Peyer's patch (tissue), 4 donors: ENCODE data around the gene HCFC1R1. TPM values are rescaled to one million over a fixed set of nuclear protein-coding genes. Genes with fewer than 3 reads are reported as not detected.

ENCODE experiments used
- DNase-seq, 3 donors: peaks; one replicate each; pipeline ENCODE4 v3.0.0-alpha.2; 2017 to 2019
- H3K27ac ChIP-seq, 4 donors: fragments of 200-600 bp; sonication (generic); one replicate each; pipeline ENCODE4 v1.5.1; 2016 to 2019
- H3K27me3 ChIP-seq, 2 donors: fragments of 200-600 bp; sonication (generic); one replicate each; pipeline ENCODE4 v1.5.1; 2019
- H3K36me3 ChIP-seq, 3 donors: fragments of 200-600 bp; sonication (generic); one replicate each; pipeline ENCODE4 v1.5.1; 2016 to 2019
- H3K4me1 ChIP-seq, 4 donors: fragments of 200-600 bp; sonication (generic); one replicate each; pipeline ENCODE4 v1.5.1; 2016 to 2019
- H3K4me3 ChIP-seq, 4 donors: fragments of 200-600 bp; sonication (generic); 1 replicate in 3 of 4; 2 replicates in 1 of 4; pipeline ENCODE4 v1.5.1; 2016 to 2019; ENCODE audit warnings: mild to moderate bottlenecking in 1 of 4
- H3K9me3 ChIP-seq, 4 donors: fragments of 200-600 bp; sonication (generic); one replicate each; pipeline ENCODE4 v1.5.1; 2016 to 2019; ENCODE audit warnings: mild to moderate bottlenecking in 1 of 4
- POLR2A ChIP-seq, 2 donors: fragments of 450-650 bp; IDR thresholded peaks; one replicate each; pipeline ENCODE4 v1.5.1; 2017; ENCODE audit warnings: antibody characterized with exemption in 2 of 2, mild to moderate bottlenecking in 2 of 2, moderate library complexity in 2 of 2
- total RNA-seq, 4 donors: library from RNA; depleted of rRNA; stranded (reverse); fragments of >200 nt; gene quantifications; one replicate each; pipeline ENCODE4 v1.1.0, GENCODE V29; 2016
- TF ChIP-seq, protein P1 (sequence below), 6 experiments: fragments of 450-650 bp in 4 of 6; fragments of 200-600 bp in 2 of 6; sonication (generic) in 1 of 6; IDR thresholded peaks; one replicate each; pipeline ENCODE4 v1.5.1; 2017 to 2019; ENCODE audit warnings: antibody characterized with exemption in 6 of 6, mild to moderate bottlenecking in 3 of 6, moderate library complexity in 1 of 6

Gene HCFC1R1
- total RNA-seq, 4 donors from 2014 or later: 14.0 to 38.0 (median 34.1) TPM

DNA sequence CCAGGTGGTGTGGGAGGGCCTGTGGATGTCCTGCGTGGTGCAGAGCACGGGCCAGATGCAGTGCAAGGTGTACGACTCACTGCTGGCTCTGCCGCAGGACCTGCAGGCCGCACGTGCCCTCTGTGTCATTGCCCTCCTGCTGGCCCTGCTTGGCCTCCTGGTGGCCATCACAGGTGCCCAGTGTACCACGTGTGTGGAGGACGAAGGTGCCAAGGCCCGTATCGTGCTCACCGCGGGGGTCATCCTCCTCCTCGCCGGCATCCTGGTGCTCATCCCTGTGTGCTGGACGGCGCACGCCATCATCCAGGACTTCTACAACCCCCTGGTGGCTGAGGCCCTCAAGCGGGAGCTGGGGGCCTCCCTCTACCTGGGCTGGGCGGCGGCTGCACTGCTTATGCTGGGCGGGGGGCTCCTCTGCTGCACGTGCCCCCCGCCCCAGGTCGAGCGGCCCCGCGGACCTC lies 10.2 kb downstream of the HCFC1R1 start:
- DNase-seq: no peak
- Histone ChIP-seq H3K27me3 (no peaks in the 10 kb centered on the region), H3K36me3 (no peaks in the 10 kb centered on the region), H3K4me3 (no peak overlapping the region), H3K9me3 (no peaks in the 10 kb centered on the region), H3K27ac (no peak overlapping the region), H3K4me1 (peaks cover 0 to 6% (median 1%) of the 10 kb centered on the region in 4 donors)
- TF ChIP-seq POLR2A (IDR thresholded peaks at IDR 0.05): no peak
- TF ChIP-seq, protein P1, sequence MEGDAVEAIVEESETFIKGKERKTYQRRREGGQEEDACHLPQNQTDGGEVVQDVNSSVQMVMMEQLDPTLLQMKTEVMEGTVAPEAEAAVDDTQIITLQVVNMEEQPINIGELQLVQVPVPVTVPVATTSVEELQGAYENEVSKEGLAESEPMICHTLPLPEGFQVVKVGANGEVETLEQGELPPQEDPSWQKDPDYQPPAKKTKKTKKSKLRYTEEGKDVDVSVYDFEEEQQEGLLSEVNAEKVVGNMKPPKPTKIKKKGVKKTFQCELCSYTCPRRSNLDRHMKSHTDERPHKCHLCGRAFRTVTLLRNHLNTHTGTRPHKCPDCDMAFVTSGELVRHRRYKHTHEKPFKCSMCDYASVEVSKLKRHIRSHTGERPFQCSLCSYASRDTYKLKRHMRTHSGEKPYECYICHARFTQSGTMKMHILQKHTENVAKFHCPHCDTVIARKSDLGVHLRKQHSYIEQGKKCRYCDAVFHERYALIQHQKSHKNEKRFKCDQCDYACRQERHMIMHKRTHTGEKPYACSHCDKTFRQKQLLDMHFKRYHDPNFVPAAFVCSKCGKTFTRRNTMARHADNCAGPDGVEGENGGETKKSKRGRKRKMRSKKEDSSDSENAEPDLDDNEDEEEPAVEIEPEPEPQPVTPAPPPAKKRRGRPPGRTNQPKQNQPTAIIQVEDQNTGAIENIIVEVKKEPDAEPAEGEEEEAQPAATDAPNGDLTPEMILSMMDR (IDR thresholded peaks at IDR 0.05): no peak

DNA sequence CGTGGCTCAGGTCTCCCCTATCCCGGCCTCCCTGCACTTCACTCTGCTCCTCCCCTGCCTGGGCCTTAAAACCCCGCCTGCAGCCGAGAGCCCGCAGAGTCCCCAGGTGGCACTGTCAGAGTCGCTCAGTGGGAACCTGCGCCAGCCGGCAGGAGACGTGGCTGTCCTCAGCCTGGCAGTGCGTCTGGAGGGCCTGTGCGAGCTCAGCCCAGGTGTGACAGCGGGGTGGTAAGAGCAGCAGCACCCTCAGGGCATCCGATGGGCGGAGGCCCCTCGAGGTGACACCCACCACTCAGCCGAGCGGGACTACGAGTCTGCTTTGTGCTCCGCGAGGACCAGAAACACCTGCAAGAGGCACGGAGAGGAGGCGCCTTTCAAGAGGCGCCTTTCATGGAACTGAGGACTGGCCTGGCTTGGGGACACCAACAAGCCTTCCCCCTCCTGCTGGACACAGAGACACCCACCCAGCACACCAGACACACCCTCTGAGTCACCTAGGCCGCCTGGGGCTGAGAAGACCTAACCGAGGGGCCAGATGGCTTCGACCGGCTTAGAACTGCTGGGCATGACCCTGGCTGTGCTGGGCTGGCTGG lies 10.8 kb downstream of the HCFC1R1 start, which contains the start of gene CLDN9:
CLDN9 (plus strand) TSS at position 96 of the 593 bp plus-strand sequence; CDS start at position 536, 440 bp downstream.
- H3K4me3 ChIP-seq: no peak within 1 kb of the TSS
- DNase-seq: peak in 2 of 3 donors; percentile 62 to 69
- H3K4me1 ChIP-seq: peaks cover 3 to 10% (median 7%) of the 10 kb centered on the region in 4 donors
- no peaks in the 10 kb centered on the region for H3K36me3 ChIP-seq
- H3K27me3 ChIP-seq: no peaks in the 10 kb centered on the region
- H3K27ac ChIP-seq: no peak within 1 kb of the TSS
- peak in 1 of 2 donors; percentile 37 for TF ChIP-seq POLR2A (IDR thresholded peaks at IDR 0.05)
- TF ChIP-seq, protein P1 (IDR thresholded peaks at IDR 0.05): peak in 1 of 6 experiments; percentile 4
- H3K9me3 ChIP-seq: no peaks in the 10 kb centered on the region

DNA sequence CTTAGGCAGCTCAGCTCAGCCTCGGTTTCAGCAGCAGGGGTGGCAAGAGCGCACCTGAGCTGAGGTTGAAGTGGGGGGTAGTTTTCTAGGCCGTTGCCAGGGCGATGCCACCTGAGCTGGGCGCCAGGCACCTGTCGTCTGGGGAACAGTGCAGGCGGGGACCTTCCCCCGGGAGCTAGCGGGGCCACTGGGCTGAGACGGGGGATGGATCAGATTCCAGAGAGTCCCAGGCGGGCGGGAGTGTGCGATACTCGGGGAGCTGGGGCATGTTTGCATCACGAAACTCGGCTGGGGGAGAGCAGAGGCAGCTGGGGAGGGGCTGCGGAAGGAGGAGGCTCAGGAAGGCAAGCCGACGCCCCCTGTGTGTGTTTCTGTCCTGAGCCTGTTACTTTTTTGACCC lies 11.5 kb downstream of the HCFC1R1 start:
- DNase-seq: no peak
- Histone ChIP-seq H3K9me3 (no peaks in the 10 kb centered on the region), H3K36me3 (no peaks in the 10 kb centered on the region), H3K4me1 (peaks cover 8 to 17% (median 11%) of the 10 kb centered on the region in 4 donors), H3K27ac (no peak overlapping the region), H3K4me3 (no peak overlapping the region), H3K27me3 (no peaks in the 10 kb centered on the region)
- TF ChIP-seq, protein P1 (IDR thresholded peaks at IDR 0.05): no peak
- TF ChIP-seq POLR2A (IDR thresholded peaks at IDR 0.05): no peak

DNA sequence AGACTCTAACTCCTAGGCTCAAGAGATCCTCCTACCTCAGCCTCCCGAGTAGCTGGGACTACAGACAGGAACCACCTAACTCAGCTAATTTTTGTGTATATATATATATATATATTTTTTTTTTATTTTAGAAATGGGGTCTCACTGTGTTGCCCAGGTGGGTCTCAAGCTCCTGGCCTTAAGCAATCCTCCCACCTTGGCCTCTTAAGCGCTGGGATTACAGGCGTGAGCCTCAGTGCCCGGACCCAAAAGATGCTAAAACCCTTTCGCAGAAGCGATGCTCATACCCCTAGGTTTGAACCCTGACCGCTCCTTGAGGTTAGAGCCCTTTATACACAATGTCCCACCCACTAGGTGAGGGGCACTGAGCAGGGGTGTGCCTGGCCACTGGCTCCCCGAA lies 13.2 kb downstream of the HCFC1R1 start:
- no peak for DNase-seq
- no peaks in the 10 kb centered on the region for H3K27me3 ChIP-seq
- no peaks in the 10 kb centered on the region for H3K9me3 ChIP-seq
- TF ChIP-seq, protein P1 (IDR thresholded peaks at IDR 0.05): no peak
- TF ChIP-seq POLR2A (IDR thresholded peaks at IDR 0.05): no peak
- no peak overlapping the region for H3K27ac ChIP-seq
- H3K36me3 ChIP-seq: no peaks in the 10 kb centered on the region
- H3K4me1 ChIP-seq: peaks cover 8 to 31% (median 12%) of the 10 kb centered on the region in 4 donors
- H3K4me3 ChIP-seq: no peak overlapping the region

DNA sequence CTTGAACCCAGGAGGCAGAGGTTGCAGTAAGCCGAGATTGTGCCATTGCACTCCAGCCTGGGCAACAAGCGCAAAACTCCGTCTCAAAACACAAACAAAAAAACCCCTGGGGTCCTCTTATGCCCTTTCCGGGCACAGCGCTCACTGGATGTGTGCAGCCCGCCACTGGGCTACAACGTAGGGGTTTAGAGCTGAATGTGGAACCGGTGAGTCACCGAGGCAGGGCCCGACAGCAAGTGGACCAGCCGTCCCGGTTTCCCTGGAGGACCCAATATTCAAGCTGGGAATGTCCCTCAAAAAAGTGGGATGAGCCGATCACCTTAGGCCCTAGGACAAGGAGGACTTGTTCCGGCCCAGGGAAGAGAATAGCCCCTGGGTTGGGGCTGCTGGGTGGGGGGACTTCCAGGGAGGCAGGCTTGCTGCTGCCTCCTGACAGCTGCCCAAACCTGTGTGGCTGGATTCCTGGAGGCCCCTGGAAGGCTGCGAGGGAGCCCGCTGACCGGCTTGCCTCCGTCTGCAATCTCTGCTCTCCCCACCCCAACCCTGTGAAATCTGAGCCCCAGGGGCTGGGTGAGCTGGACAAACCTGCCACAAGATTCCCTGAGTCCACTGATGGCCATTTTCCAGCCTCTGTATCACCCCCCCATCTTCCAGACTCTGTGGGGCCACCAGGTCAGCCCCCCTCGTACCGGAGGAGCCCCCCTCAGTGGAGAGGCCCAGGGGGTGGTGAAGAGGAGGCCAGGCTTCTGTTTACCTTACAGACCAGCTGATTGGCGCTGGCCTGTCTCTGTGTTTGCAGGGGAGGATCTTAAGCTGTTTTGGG lies 14.0 kb downstream of the HCFC1R1 start:
- Histone ChIP-seq H3K4me3 (no peak overlapping the region), H3K4me1 (peaks cover 8 to 31% (median 13%) of the 10 kb centered on the region in 4 donors), H3K36me3 (no peaks in the 10 kb centered on the region), H3K27ac (no peak overlapping the region), H3K9me3 (no peaks in the 10 kb centered on the region), H3K27me3 (no peaks in the 10 kb centered on the region)
- no peak for DNase-seq
- no peak for TF ChIP-seq POLR2A (IDR thresholded peaks at IDR 0.05)
- TF ChIP-seq, protein P1 (IDR thresholded peaks at IDR 0.05): no peak
